NCI-H526 treated with DMSO at 0.1 percent for 48 hours (cell line): ENCODE measurements around the gene ABHD17C.

Experiments
- DNase-seq: peaks from one replicate; lab custom pipeline; 2025; lab: John Stamatoyannopoulos, UW

The ABHD17C gene

DNA sequence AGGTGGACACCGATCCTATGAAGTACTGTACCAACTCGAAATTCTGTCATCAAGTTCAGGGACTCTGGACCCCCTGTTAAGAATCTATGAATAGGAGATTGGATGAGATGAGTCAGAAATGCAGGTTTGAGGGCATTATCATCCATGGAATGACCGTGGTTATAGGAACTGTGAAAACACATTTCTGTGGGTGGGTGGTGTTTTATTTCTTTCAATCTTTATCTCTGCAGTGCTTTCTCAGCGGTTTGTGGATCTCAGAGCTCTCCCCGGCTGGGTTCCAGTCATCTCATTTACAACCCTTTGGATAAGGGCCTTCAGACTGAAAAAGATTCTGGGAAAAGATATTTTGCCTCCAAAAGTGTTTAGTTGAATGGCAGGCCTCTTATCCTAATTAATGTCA is 5.4 kb upstream of the ABHD17C start:
- no peak for DNase-seq

DNA sequence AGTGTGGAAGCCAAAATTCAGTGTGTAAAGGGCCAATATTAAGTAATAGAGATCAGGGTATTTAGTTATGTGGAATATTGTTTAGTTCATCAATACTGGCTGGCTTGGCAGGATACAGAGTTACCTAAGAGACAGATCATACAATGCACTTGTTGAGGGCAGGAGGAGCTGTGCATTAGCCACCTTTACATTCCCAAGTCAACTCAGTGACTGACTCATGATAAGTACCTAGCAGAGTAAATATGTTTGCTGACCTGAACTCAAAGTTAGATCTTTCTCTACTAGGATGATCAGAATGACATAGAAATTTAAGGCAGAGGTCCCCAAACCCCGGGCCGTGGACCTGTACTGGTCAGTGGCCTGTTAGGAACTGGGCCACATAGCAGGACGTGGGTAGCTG is 3.5 kb upstream of the ABHD17C start:
- no peak for DNase-seq

DNA sequence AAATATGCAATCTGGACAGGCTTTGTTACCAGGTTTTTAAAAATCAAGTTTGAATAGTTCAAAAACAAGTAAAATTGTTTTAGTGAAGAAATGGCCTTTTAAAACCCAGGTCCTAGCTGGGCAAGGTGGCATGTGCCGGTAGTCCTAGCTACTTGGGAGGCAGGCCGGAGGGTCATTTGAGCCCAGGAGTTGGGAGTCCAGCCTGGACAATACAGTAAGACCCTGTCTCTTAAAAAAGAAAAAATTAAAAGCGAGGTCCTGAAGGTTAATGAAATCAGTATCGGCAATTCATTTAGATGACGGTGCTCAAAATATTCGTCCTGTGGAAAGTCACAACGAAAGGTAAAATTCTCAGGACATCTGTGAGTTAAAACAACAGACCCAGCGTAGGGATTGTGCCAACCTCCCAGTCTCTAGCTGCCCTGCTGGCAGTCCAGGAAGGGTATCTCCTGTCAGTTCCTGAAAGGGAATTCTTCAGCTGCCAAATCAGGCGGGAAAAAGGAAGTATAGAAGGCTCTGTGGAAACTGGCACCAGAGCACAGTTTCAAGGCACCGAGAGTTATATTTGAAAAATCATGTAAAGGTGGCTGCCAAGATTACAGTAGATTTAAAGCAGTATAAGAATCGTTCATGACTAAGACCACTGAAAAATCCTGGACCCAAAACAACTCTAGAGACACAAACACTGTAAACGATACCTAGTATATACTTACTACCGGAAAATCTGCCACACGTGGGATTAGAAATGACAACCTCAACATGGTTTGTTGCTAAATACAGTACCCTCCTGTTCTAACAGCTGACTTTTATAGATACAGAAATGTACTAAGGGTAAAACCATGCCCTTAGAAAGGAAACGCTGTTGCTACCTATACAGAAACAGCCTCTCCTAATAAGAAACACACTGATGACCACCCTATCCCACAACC is 1.2 kb upstream of the ABHD17C start:
- peak; percentile 24 for DNase-seq

DNA sequence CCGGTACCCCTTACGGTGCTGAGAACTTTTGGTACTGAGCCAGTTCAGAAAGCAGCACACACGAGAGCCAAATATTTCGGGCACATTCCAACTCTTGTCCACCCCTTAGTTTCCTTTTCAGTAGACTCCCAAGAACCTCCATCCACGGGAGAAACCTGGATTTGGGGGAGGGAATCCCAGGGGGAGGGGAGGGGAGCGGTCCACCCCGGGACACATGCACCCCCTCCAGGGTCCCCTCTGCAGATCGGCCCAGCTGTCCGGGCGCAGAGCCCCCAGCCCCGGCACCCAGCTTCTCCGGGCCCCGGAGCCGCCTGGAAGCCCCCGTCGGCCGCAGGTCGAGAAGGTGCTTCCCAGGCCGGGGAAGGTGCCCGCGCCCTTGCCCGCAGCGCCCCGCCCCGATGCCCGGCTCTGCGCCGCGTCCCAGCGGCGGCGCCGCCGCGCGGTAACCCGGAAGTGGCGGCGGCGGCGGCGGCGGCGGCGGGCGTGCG is 455 bp upstream of the ABHD17C start:
- DNase-seq, result no peak

DNA sequence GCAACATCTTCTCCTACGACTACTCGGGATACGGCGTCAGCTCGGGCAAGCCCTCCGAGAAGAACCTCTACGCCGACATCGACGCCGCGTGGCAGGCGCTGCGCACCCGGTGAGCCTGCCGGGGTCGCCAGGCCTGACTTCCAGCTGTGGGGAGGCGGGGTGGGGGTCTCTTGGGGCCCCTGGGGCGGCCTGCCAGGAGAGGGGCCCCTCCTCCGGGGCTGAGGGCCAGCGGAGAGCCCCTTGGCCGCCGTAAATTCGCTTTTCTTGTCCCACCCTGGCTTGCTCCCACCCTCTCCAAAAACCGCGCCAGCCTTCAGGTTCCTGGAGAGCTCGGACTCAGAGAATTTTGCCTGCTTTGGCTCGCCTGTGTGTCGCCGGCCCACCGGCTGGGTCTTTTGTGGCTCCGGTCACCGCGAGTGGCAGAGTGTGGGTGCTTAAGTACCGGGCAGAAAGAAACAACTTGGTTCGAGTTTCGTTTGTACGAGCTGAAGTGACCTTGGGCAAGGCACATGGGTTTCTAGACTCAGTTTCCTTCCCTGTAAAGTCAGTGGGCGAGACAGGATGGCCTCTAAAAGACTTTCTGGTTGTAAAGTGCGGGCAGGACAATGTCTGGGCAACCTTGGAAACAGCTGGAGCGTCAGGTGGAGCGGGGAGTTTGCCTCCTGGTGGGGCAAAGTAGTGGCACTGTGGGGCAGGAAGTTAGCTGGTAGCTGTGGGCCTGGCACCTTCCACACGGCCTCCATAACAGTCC is 976 bp downstream of the ABHD17C start:
- peak; percentile 3 for DNase-seq

DNA sequence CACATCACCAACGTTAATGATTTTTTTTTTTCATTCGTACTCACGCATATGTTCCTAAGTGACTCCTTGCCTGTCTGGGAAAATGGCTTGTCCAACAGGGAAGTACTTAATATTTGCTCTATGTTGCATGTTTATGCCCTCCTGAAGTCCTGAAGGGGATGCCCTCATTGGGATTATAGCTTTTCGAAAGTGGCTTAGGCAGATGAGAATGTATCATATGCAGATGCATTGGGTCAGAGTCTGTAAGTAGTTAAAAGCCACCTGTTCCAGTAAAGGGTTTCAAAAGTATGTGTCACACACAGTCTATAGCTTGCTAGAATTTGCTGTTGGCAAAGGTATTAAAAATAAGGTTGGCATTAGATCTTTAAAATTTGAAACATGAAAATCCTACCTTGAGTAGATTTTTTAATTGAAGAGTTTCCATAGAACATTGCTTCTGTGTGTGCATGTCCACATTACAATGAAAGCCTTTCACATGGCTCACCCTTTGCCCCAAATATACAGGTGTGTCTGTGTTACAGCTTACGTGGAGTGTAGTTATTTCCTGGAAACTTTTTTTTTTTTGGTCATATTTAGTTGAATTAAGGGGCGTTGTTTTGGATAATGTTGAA is 2.1 kb downstream of the ABHD17C start:
- no peak for DNase-seq

DNA sequence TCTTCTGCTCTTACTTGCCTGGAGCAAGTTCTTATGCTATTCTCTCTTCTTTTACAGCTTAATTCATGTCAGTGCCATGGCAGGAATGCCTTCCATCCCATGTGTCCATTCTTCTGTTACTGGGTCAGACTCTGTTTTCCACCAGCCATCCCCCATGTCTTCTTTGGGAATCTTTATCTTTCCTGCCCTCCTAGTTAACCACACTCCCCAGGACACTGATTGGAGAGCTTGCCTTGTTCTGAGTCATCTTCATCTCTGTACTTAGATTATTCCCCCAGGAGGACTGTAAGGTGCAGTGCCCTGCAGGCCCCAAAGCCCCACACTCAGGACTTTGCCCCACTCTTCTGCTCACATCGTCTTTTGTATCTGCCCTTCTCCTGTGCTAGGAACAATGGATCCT is 3.6 kb downstream of the ABHD17C start:
- DNase-seq, result no peak

DNA sequence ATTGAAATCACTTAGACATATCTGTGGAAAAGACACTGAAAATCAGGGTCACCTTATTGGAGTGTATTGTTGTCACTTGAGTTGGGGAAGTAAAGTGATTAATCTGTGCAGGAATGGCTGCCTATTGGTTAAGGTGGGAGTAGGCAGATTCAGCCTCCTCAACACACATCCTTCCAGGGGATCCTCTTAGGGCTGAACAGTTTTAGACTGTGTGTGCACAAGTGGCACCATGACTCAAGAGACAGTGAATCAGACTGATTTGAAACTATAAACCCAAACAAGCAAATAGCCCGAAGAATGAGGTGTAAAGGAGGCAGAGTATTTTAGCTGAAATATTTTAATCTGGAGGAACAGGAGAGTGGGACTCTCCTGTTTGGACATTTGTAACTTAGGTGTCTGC is 4.9 kb downstream of the ABHD17C start:
- no peak for DNase-seq

DNA sequence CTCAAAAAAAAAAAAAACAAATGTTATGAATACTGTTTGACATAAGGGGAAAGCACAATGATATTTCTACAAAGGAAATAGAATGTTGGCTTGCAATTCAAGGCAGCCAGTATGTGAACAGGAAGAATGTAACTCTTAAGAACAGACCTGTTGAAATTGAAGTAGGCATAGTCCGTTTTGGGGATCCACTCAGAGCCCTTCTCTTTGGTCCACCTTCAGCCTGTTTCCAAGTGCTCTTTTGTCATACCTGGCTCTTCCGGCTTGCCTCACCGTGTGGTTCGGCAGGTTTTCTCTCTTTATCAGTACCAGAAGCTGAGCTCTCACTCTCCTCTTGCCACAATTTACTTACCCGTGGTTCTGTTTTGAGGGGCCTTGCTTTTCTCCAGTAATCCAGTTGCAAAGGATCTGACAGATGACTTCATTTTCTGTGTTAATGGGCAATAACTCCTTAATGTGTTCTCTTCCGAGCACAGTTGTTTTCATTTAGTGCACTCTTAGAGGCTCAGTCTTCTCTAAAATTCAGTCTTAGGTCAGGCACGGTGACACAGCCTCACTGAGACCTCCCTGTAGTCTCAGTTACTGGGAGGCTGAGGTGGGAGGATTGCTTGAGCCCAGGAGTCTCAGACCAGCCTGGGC is 6.7 kb downstream of the ABHD17C start:
- no peak for DNase-seq

DNA sequence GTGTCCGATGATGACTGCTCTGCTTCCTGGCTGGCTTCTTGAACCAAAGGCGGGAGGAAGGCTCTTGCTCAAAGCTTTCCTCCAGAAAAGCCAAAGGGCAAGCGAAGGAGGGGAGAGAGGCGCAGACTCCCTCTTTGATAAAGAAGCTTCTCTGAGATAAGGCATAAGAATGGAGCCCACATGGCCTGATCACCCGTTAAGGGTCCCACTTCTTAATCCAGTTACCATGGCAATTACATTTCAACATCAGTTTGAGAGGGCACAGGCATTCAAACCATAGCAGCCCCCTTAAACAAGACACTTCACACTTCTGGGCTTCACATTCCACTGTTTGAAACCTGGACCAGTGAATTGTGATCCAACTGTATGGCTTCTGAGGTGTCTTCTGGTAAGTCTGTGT is 8.0 kb downstream of the ABHD17C start:
- no peak for DNase-seq

DNA sequence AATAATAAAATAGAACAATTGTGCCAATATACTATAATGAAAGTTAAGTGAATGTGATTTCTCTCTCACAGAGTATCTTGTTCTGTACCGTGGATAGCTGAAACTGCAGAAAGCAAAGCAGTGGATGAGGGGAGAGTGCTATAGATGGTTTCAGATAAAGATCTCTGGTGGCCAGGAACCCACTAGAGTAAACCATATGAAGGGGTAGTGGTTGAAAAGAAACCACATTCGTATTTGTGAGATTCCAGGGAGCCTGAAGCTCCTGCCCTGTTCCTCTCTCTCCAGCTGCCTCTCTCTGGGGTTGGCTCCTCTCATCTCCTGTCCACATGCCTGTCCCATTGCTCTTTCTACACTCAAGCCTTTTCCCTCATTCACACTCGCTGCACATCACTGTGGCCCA is 8.9 kb downstream of the ABHD17C start:
- DNase-seq, result no peak

DNA sequence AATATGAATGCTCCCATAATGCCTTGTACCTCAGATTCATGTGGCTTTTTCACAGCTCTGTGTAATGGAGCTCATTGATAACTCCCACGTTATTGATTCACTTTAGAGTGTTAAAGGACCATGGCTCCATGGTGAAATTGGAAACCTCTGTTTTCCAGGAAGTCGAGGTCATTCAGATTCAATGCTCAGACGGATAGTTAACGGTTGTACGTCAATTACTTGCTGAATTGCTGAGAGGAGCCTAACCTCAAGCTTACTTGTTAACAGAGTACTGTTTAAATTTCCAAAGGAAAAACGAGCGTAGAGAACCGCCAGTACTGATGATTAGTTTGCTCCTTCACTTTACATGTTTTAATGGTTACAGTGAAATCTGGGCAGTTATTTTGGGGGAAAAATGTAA is 11.1 kb downstream of the ABHD17C start:
- no peak for DNase-seq

DNA sequence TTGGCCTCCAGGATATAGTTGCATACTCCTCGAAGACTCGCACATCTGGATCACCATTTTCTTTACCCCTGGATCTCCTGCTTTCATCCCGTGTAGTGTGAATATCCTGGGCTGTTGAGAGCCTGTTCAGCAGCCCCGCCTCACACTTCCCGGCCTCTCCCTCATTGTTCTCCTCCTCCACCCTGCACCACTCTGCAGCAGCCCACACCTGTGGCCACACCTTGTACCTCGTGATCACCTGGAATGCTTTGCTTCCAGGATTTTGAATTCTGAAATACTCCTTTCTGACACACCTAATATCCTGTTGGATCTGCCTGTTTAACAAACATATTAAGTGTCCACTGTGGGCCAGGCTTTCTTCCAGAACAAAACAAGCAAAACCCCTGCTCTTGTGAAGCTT is 14.4 kb downstream of the ABHD17C start:
- DNase-seq, result peak; percentile 2

DNA sequence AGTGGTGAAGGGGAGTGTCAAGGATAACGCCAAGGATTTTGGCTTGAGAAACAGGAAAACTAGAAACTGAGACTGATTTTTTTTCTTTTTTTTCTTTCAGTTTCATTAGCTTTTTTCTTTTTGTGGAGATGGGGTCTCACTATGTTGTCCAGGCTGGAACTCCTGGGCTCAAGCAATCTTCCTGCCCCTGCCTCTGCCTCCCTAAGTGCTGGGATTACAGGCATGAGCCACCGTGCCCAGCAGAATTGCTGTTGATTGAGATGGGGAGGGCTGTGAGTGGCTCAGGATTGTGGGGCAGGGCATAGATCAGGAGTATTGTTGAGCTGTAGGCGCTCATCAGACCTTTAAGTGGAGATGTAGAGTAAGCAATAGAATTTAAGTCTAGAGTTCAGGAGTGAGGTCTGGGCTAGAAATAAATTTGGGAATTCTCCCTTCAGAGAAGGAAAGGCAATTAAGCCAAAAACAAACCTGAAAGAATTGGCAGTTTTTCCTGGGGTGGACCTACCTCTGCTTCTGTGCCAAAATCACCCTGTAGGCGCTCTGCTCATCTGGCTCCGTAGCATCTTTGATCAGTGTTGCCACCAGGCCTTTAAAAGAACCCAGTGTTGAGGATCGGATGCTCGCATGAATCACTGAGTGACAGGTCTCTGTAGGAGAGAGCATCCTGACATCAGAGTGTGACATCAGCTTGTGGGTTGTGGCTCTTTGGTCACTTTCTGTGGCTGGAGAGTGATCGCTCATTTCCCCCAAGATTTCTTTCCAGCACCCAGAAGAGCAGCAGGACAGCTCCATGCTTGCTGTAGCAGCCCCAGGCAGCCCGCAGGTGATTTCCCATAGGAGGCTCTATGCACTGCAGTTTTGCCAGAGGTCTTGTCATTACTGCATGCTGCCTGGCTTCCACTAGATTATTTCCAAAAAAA is 15.8 kb downstream of the ABHD17C start:
- no peak for DNase-seq

DNA sequence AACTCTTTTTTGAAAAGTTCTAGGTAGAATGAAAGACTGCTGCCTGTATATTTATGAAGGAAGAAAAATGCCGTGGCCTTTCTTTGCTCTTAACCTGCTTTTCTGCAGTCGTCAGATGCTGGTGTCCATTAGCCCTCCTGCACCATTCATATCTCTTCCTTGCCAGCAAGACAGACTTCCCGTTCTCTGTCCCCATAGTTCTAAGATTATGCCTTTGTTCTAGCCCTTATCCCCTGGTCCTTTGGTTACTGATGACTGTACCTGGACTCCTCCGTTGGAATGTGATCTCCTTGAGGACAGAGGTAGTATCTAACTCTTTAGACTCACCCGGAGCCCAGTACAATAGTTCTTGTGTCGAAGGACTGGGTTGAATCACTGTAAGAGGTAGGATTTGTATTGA is 16.8 kb downstream of the ABHD17C start:
- DNase-seq, result no peak

DNA sequence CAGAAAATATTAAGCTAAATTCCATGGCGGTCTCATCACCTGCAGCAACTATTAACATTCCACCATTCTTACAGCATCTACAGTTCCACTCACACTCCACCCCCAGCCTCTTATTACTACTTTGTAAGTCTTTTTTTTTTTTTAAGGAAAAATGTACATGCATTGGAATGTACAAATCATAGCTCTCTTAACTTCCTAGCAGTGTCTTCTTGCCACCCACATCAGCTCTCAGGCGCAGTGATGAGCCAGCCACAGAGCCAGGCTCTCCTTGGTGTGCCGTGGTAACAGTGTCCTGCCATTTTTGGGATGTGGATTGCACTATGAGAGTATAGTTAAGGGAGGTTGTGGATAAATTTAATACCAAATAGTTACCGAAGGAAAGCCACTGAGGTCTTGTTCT is 17.8 kb downstream of the ABHD17C start:
- no peak for DNase-seq

DNA sequence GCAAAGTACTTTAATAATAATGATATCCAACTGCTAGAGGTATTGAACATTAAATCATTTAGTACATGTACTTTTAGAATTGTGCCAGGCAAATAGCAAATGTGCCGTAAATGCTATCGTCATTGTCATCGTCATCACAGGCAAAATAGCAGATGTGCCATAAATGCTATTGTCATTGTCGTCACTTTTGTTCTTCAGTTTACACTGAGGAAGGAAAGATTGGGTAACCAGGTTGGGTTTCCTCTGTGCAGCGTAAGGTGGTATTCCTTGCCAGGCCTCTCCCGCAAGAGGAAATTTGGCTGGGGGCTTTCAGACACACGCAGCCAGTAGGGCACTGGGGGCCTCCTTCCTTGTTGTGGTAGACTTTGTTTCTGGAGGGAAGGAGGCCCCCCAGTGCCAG is 26.4 kb downstream of the ABHD17C start:
- DNase-seq, result no peak

DNA sequence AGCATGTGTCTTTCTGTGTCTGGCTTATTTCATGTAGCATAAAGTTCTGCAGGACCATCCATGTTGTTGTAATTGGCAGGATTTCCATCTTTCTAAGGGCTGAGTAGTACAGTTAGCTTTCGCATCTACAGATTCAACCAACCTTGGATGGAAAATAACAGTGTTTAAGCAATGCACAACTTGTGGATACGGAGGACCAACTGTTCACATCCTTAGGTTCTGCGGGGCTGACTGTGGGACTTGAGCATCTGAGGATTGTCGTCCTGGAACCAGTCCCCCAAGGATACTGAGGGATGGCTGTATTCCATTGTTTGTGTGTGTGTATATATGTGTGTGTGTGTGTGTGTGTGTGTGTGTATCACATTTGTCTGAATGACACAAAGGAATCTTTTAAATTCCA is 27.7 kb downstream of the ABHD17C start:
- DNase-seq, result no peak

DNA sequence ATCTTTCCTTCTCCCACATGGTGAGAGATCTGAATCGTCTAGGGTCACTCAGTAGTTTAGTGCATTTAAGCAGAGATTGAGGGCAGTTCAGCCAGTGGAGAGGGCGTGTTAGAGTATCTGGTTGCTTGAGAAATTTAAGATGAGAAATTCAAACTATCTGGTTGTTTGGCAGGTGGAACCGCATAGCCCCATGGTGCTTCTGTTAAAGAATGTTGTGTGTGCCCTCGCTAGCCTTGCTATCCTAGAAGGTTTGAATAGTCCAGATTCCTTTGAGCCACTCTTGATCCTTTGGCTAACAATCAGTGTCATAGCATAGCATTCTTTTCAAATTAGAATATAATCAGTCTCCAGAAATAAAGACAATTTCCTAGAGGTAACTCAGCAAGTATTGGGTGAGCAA is 32.1 kb downstream of the ABHD17C start:
- no peak for DNase-seq

DNA sequence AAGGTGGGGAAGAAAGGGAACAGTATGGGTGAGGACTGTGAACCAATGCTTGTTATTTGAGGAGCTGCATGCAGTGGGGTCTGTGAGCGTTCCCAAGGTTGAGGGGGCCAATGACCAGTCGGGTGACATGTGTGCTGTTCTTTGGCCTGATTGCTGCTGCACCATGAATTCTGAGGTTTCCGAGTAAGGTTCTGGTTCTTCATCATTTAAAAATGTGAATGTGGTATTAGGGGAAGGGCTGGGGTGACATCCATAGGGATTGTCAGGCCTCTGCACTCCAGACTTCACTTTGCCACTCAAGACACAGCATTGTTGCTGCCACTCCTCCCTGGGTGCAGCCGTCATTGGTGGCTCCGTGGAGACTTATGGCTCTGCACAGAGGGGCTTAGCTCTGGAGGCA is 32.5 kb downstream of the ABHD17C start:
- DNase-seq, result no peak

DNA sequence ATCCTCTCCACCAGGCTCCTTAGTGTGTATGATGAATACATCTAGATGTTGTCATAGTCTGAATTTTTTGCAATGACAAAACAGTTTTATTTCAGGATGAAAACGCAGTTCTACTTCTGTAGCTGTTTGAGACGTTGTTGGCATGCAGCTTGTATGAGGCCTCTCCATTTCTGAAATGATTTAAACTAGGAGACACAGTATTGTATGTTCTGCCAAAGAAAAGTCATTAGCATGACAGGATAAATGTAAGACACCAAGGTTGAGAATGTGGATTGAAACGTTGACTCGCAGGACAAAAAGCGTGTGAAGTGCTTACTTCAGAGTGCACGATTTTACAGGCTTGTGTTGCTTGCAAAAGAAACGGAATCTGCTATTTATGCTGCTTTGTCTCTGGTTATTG is 35.3 kb downstream of the ABHD17C start:
- no peak for DNase-seq
